HepG2 (cell line): ENCODE data around the gene MGMT. TPM values are rescaled to one million over a fixed set of nuclear protein-coding genes. Genes with fewer than 3 reads are reported as not detected.
A peak's percentile ranks its signal among the peaks of the same experiment; 100 is the strongest.

Experiments used
- ATAC-seq: fragments of 200-7000 bp; cut with Tn5 transposase; 3 replicates; pipeline ENCODE4 v1.9.1; 2020; ENCODE audit warnings: mild to moderate bottlenecking, moderate library complexity
- BruUV-seq: library from RNA; stranded (reverse); fragments of 400-500 nt; replicated peaks from 2 replicates; lab custom pipeline; 2021; lab: Mats Ljungman, UMichigan
- CTCF ChIA-PET: fragments of 300-600 bp; formaldehyde crosslinking; extraction: SDS; loops from one replicate; lab custom pipeline; 2021; ENCODE audit warnings: low total read pairs, inconsistent platforms, low intra/inter-chr PET ratio; lab: Yijun Ruan, JAX
- POLR2A ChIA-PET: fragments of 350-600 bp; sonication (Branson Sonifier 250); formaldehyde crosslinking; loops from one replicate; lab custom pipeline; 2020; ENCODE audit warnings: antibody characterized with exemption, inconsistent platforms; lab: Yijun Ruan, JAX
- DNase-seq: peaks from one replicate; pipeline ENCODE4 v3.0.0-alpha.2; 2015; ENCODE audit warnings: low spot score
- FAIRE-seq: peaks from 3 replicates; lab custom pipeline; 2011; peaks lifted over from hg19 to GRCh38; lab: Jason Lieb, UNC
- H2AFZ ChIP-seq: one replicate; pipeline ENCODE4 v1.6.1; 2011; ENCODE audit warnings: low read length, inconsistent platforms
- H3K27ac ChIP-seq: fragments of 300-600 bp; 3 replicates; pipeline ENCODE4 v1.8.0; 2011; ENCODE audit warnings: mixed run types, mild to moderate bottlenecking, mixed read lengths, low read length, inconsistent platforms; ENCODE audit not compliant: insufficient read depth; ENCODE audit errors: extremely low read length
- H3K27me3 ChIP-seq, 2 experiments: fragments of 200-600 bp in 1 of 2; 2 replicates in 1 of 2; 3 replicates in 1 of 2; pipeline versions ENCODE4 v1.6.0 to v1.8.0; 2011; ENCODE audit warnings: low read length in 2 of 2, mild to moderate bottlenecking in 2 of 2, moderate library complexity in 2 of 2, inconsistent platforms in 1 of 2; ENCODE audit not compliant: insufficient read depth in 2 of 2, control insufficient read depth in 1 of 2
- H3K36me3 ChIP-seq, 2 experiments: fragments of 200-600 bp in 1 of 2; replicated peaks in 1 of 2; 2 replicates in 1 of 2; 3 replicates in 1 of 2; pipeline versions ENCODE4 v1.5.1 to v1.8.0; 2011; ENCODE audit warnings: low read length in 2 of 2, inconsistent platforms in 1 of 2; ENCODE audit not compliant: insufficient read depth in 2 of 2, control insufficient read depth in 1 of 2
- H3K4me1 ChIP-seq: 2 replicates; pipeline ENCODE4 v1.5.1; 2012; ENCODE audit warnings: low read length, inconsistent platforms; ENCODE audit not compliant: insufficient read depth
- H3K4me2 ChIP-seq: 2 replicates; pipeline ENCODE4 v1.6.0; 2011; ENCODE audit warnings: low read depth, low read length, inconsistent platforms
- H3K4me3 ChIP-seq, 3 experiments: fragments of 200-600 bp in 1 of 3; sonication (generic), shearing (Covaris generic) in 1 of 3; replicated peaks in 1 of 3; 2 replicates each; pipeline ENCODE4 v1.5.1; 2011 to 2016; ENCODE audit warnings: low read length in 3 of 3, inconsistent platforms in 2 of 3, low read depth in 2 of 3, mild to moderate bottlenecking in 2 of 3, control low read depth in 1 of 3, mixed read lengths in 1 of 3; ENCODE audit not compliant: insufficient read depth in 1 of 3
- H3K79me2 ChIP-seq: one replicate; pipeline ENCODE4 v1.6.1; 2011; ENCODE audit warnings: low read length, inconsistent platforms; ENCODE audit not compliant: insufficient read depth
- H3K9ac ChIP-seq: 2 replicates; pipeline ENCODE4 v1.6.0; 2011; ENCODE audit warnings: mild to moderate bottlenecking, low read depth, low read length, inconsistent platforms; ENCODE audit not compliant: insufficient read depth
- H3K9me3 ChIP-seq: 2 replicates; pipeline ENCODE4 v1.5.1; 2012; ENCODE audit warnings: mild to moderate bottlenecking, low read length
- H4K20me1 ChIP-seq: 2 replicates; pipeline ENCODE4 v1.6.0; 2011; ENCODE audit warnings: inconsistent platforms, mild to moderate bottlenecking, low read length, moderate library complexity; ENCODE audit not compliant: insufficient read depth
- BHLHE40 ChIP-seq: IDR thresholded peaks from 2 replicates; pipeline ENCODE4 v1.6.1; 2011; ENCODE audit warnings: low read length, improper control_type of control experiment
- KDM5B ChIP-seq: sonication (generic); formaldehyde crosslinking; IDR thresholded peaks from 2 replicates; pipeline ENCODE4 v1.4.0; 2020; ENCODE audit warnings: missing genetic modification reagents, mild to moderate bottlenecking, borderline replicate concordance
- NR2F6 ChIP-seq, 2 experiments: IDR thresholded peaks; 2 replicates each; pipeline ENCODE4 v1.6.1; 2016; ENCODE audit warnings: antibody characterized with exemption in 1 of 2, mild to moderate bottlenecking in 1 of 2
- PHF21A ChIP-seq: sonication (generic); formaldehyde crosslinking; IDR thresholded peaks from 2 replicates; pipeline ENCODE4 v1.5.0; 2020; ENCODE audit warnings: mild to moderate bottlenecking, missing genetic modification reagents
- ZBTB4 ChIP-seq: sonication (generic); formaldehyde crosslinking; IDR thresholded peaks from 2 replicates; pipeline ENCODE4 v1.4.0; 2020; ENCODE audit warnings: missing genetic modification reagents, mild to moderate bottlenecking, borderline replicate concordance
- ZFP1 ChIP-seq: IDR thresholded peaks from 2 replicates; pipeline ENCODE4 v1.6.1; 2016
- ZNF124 ChIP-seq: sonication (generic); formaldehyde crosslinking; IDR thresholded peaks from 2 replicates; pipeline ENCODE4 v1.4.0; 2020; ENCODE audit warnings: missing genetic modification reagents
- ZNF510 ChIP-seq: sonication (generic); formaldehyde crosslinking; IDR thresholded peaks from 2 replicates; pipeline ENCODE4 v1.4.0; 2020; ENCODE audit warnings: low read depth, mild to moderate bottlenecking, missing genetic modification reagents
- ZNF530 ChIP-seq: sonication (generic); formaldehyde crosslinking; IDR thresholded peaks from 2 replicates; pipeline ENCODE4 v1.5.0; 2020; ENCODE audit warnings: low read depth, mild to moderate bottlenecking, missing genetic modification reagents
- ZNF549 ChIP-seq: sonication (generic); formaldehyde crosslinking; IDR thresholded peaks from 2 replicates; pipeline ENCODE4 v1.5.0; 2020; ENCODE audit warnings: missing genetic modification reagents
- ZNF605 ChIP-seq: sonication (generic); formaldehyde crosslinking; IDR thresholded peaks from 2 replicates; pipeline ENCODE4 v1.8.0; 2022; ENCODE audit warnings: mild to moderate bottlenecking, missing genetic modification reagents
- ZNF747 ChIP-seq: sonication (generic); formaldehyde crosslinking; IDR thresholded peaks from 2 replicates; pipeline ENCODE4 v1.8.1; 2023; ENCODE audit warnings: missing genetic modification reagents, mild to moderate bottlenecking, borderline replicate concordance
- ZNF816 ChIP-seq: sonication (generic); formaldehyde crosslinking; IDR thresholded peaks from 2 replicates; pipeline ENCODE4 v1.8.0; 2022; ENCODE audit warnings: missing genetic modification reagents, mild to moderate bottlenecking, borderline replicate concordance
- WGBS: methylation state at CpG from one replicate; pipeline ENCODE4 v1.1.6; 2017; ENCODE audit warnings: low lambda C conversion rate; 5-methylcytosine and 5-hydroxymethylcytosine counted together
- in situ Hi-C: cut with HindIII; loops from 2 replicates; pipeline ENCODE4 v1.10.0; 2017; ENCODE audit warnings: low pct_unique_long_range_greater_than_20kb; ENCODE audit not compliant: extremely low pct_ligation_motif_present
- intact Hi-C: fragments of 100-400 bp; cut with micrococcal nuclease; formaldehyde crosslinking; loops from one replicate; pipeline ENCODE4 v1.10.0; 2022; ENCODE audit not compliant: unreplicated experiment
- polyA plus RNA-seq, 8 experiments: library from polyadenylated mRNA; depleted of rRNA in 3 of 8; stranded (reverse) in 7 of 8; unstranded in 1 of 8; fragments of >200 nt; fragmentation: Illumina TruSeq in 4 of 8; extraction: Trizol in 4 of 8; gene quantifications; 2 replicates each; pipeline versions ENCODE4 v1.2.1 to v1.2.3, GENCODE V29; 2011 to 2016; ENCODE audit warnings: low read depth in 4 of 8, missing spikeins in 1 of 8, mixed read lengths in 1 of 8; ENCODE audit not compliant: insufficient read depth in 1 of 8
- total RNA-seq, 5 experiments: library from RNA; depleted of rRNA; stranded (reverse); fragments of >200 nt; fragmentation: Illumina TruSeq; extraction: Trizol; gene quantifications; 2 replicates each; pipeline ENCODE4 v1.2.3, GENCODE V29; 2016; ENCODE audit warnings: low read depth in 1 of 5

MGMT gene
- total and polyA plus RNA-seq, 2 of the 13 experiments (the other 11 are each of a cell fraction or from before 2014, with no cell fraction given) = 12.0 to 19.5 TPM

- in situ Hi-C loops = no loop called here
- Histone ChIP-seq H3K79me2 (no peaks in the 10 kb centered on the region), H3K4me3 (no peak overlapping the region), H3K4me1 (no peaks in the 10 kb centered on the region), H3K27me3 (no peaks in the 10 kb centered on the region), H2AFZ (no peak overlapping the region)
- CTCF ChIA-PET = no interaction called here
- no peak for ATAC-seq
- TF ChIP-seq ZNF530 (no peak), ZNF510 (CRISPR knock-in tag) (peak; percentile 77; the same call in 1 of the 2 replicates)
- TF ChIP-seq, all 625 proteins: peak for 1
- BruUV-seq = no TSS peak
- intact Hi-C loops = no loop called here
- POLR2A ChIA-PET = no interaction called here
- Histone ChIP-seq H4K20me1 (no peaks in the 10 kb centered on the region), H3K27ac (no peak overlapping the region), H3K9ac (no peak overlapping the region), H3K36me3 (no peaks in the 10 kb centered on the region), H3K4me2 (no peak overlapping the region), H3K9me3 (0 out of 2 replicates have a peak, but pooled peaks cover 6% of the 10 kb centered on the region)
- WGBS = 57% methylated on average over 1 of the region's 1 CpG
- no peak for DNase-seq
- FAIRE-seq = no peak
These were observed 203.1 kb downstream of the MGMT start for GRCh38 chr10:129670124-129670523.

GRCh38 chr10:129673292-129673691, 206.3 kb downstream of the MGMT start:
- DNase-seq (no peak), FAIRE-seq (no peak), ATAC-seq (no peak)
- H3K79me2 ChIP-seq = no peaks in the 10 kb centered on the region
- POLR2A ChIA-PET = no interaction called here
- H3K4me2 ChIP-seq = no peak overlapping the region
- H4K20me1 ChIP-seq = no peaks in the 10 kb centered on the region
- no peak overlapping the region for H3K9ac ChIP-seq
- H3K9me3 ChIP-seq = 0 out of 2 replicates have a peak, but pooled peaks cover 6% of the 10 kb centered on the region
- no peaks in the 10 kb centered on the region for H3K36me3 ChIP-seq
- H2AFZ ChIP-seq = no peak overlapping the region
- in situ Hi-C loops (no loop called here), intact Hi-C loops (no loop called here)
- CTCF ChIA-PET = no interaction called here
- no peak overlapping the region for H3K4me3 ChIP-seq
- no peak overlapping the region for H3K27ac ChIP-seq
- no TSS peak for BruUV-seq
- no peaks in the 10 kb centered on the region for H3K27me3 ChIP-seq
- H3K4me1 ChIP-seq = no peaks in the 10 kb centered on the region
- WGBS = 50% methylated on average over 4 of the region's 4 CpGs
- TF ChIP-seq NR2F6 (IDR thresholded peaks at IDR 0.05) = no peak
- no peak for TF ChIP-seq NR2F6 (CRISPR knock-in tag; IDR thresholded peaks at IDR 0.05)
- TF ChIP-seq PHF21A = no peak
- TF ChIP-seq ZNF747 = no peak
- no peak for TF ChIP-seq ZNF605
- no peak for TF ChIP-seq ZNF549 (CRISPR knock-in tag)
- no peak for TF ChIP-seq ZFP1 (CRISPR knock-in tag)
- TF ChIP-seq BHLHE40 = no peak
- no peak for TF ChIP-seq ZNF124 (CRISPR knock-in tag)
- no peak for TF ChIP-seq ZBTB4 (CRISPR knock-in tag)
- no peak for TF ChIP-seq KDM5B
- TF ChIP-seq ZNF816 = no peak
